Measurements from ENCODE around the gene APAF1. TPM values are rescaled to one million over a fixed set of nuclear protein-coding genes. Genes with fewer than 3 reads are reported as not detected.
"Not testable (repeated sequence)": the region's sequence is repeated elsewhere in the genome, so short reads cannot be mapped to it uniquely, and the experiment has no call there.

Gene APAF1, protein sequence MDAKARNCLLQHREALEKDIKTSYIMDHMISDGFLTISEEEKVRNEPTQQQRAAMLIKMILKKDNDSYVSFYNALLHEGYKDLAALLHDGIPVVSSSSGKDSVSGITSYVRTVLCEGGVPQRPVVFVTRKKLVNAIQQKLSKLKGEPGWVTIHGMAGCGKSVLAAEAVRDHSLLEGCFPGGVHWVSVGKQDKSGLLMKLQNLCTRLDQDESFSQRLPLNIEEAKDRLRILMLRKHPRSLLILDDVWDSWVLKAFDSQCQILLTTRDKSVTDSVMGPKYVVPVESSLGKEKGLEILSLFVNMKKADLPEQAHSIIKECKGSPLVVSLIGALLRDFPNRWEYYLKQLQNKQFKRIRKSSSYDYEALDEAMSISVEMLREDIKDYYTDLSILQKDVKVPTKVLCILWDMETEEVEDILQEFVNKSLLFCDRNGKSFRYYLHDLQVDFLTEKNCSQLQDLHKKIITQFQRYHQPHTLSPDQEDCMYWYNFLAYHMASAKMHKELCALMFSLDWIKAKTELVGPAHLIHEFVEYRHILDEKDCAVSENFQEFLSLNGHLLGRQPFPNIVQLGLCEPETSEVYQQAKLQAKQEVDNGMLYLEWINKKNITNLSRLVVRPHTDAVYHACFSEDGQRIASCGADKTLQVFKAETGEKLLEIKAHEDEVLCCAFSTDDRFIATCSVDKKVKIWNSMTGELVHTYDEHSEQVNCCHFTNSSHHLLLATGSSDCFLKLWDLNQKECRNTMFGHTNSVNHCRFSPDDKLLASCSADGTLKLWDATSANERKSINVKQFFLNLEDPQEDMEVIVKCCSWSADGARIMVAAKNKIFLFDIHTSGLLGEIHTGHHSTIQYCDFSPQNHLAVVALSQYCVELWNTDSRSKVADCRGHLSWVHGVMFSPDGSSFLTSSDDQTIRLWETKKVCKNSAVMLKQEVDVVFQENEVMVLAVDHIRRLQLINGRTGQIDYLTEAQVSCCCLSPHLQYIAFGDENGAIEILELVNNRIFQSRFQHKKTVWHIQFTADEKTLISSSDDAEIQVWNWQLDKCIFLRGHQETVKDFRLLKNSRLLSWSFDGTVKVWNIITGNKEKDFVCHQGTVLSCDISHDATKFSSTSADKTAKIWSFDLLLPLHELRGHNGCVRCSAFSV (N-terminal part only)
- total RNA-seq, result 10 to 100 TPM in 1 of 9 donors, 1 to 10 TPM in 8; 2.9 to 11.6 (median 3.8) TPM
- polyA plus RNA-seq, result 1 to 10 TPM; 2.5 to 3.7 TPM
- long read RNA-seq, donor 1, partial matches to known transcripts, result 2 of 2 reads
- long read RNA-seq, donor 1, other reads (novel, unspliced or antisense), result 0 of 2 reads
- long read RNA-seq, donor 2, partial matches to known transcripts, result 6 of 6 reads
- long read RNA-seq, donor 2, other reads (novel, unspliced or antisense), result 0 of 6 reads
- long read RNA-seq, donor 3, full-length matches to known transcripts, result 1 of 5 reads
- long read RNA-seq, donor 3, partial matches to known transcripts, result 2 of 5 reads
- long read RNA-seq, donor 3, other reads (novel, unspliced or antisense), result 2 of 5 reads

DNA sequence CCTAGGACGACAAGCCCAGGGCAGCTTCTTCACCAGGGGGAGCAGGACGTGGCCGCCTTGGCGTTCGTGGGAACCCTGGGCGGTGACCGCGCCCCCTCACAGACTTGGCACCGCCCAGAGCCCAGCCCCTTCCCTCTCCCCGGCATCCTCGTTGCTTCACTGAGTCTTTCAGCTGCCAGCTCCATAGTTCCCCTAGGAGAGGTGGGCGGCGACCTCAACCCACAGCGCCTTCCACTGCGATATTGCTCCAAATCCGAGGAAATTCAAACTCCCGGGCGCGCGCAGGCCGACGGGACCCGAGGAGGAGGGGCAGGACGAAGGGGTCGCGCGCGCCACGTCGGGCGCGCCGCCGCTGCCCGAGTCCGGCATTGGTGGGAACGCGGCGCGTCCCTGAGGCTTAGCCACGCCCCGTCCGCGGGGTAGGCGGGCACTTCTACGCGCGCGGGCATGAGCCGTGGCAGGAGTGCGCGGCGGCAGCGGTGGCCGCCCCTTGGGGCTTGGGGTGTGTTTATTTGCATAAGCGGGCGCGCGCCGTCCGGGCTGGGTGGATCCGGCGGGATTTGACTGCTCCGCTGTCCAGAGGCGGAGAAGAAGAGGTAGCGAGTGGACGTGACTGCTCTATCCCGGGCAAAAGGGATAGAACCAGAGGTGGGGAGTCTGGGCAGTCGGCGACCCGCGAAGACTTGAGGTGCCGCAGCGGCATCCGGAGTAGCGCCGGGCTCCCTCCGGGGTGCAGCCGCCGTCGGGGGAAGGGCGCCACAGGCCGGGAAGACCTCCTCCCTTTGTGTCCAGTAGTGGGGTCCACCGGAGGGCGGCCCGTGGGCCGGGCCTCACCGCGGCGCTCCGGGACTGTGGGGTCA is at the start of gene APAF1, which contains the start of gene IKBIP:
Gene APAF1, plus strand, starts transcription at position 579 of the 860 bp plus-strand sequence. CDS start 3,070 bp downstream, outside the sequence.
Gene IKBIP, minus strand, starts transcription at position 77 of the 860 bp plus-strand sequence. CDS start 87 bp downstream, outside the sequence.
- no peaks in the 10 kb centered on the region for H3K27me3 ChIP-seq
- no peaks in the 10 kb centered on the region for H3K9me3 ChIP-seq
- peaks cover 0 to 35% (median 19%) of the 10 kb centered on the region in 12 donors for H3K4me1 ChIP-seq
- DNase-seq, result peak; percentile 97 to 99 (median 98)
- peak; percentile 98 to 99 (median 99) for ATAC-seq
- TF ChIP-seq, protein P1, sequence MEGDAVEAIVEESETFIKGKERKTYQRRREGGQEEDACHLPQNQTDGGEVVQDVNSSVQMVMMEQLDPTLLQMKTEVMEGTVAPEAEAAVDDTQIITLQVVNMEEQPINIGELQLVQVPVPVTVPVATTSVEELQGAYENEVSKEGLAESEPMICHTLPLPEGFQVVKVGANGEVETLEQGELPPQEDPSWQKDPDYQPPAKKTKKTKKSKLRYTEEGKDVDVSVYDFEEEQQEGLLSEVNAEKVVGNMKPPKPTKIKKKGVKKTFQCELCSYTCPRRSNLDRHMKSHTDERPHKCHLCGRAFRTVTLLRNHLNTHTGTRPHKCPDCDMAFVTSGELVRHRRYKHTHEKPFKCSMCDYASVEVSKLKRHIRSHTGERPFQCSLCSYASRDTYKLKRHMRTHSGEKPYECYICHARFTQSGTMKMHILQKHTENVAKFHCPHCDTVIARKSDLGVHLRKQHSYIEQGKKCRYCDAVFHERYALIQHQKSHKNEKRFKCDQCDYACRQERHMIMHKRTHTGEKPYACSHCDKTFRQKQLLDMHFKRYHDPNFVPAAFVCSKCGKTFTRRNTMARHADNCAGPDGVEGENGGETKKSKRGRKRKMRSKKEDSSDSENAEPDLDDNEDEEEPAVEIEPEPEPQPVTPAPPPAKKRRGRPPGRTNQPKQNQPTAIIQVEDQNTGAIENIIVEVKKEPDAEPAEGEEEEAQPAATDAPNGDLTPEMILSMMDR (IDR thresholded peaks at IDR 0.05), result peak in 2 of 12 donors; percentile 3 to 6
- TF ChIP-seq POLR2A (IDR thresholded peaks at IDR 0.05), result peak in 1 of 2 donors; percentile 80
- H3K4me3 ChIP-seq, result peak within 1 kb of the TSS; percentile 75 to 98 (median 92)
- H3K36me3 ChIP-seq, result peaks cover 0 to 21% (median 18%) of the 10 kb centered on the region in 9 donors
- intact Hi-C loops (cut with DNase I), result loop anchor here in 9 of 10 donors (1.0 to 10.0 kb wide), 11 partner anchors 48 to 1170 kb away; partner anchors contain the start of gene SLC25A3 (in 7 of the 9)
- WGBS, 4 donors, result 0 to 1% (median 0%) methylated on average over 45 to 91 of the region's 91 CpGs
- H3K27ac ChIP-seq, result peak within 1 kb of the TSS; percentile 55 to 93 (median 89)

DNA sequence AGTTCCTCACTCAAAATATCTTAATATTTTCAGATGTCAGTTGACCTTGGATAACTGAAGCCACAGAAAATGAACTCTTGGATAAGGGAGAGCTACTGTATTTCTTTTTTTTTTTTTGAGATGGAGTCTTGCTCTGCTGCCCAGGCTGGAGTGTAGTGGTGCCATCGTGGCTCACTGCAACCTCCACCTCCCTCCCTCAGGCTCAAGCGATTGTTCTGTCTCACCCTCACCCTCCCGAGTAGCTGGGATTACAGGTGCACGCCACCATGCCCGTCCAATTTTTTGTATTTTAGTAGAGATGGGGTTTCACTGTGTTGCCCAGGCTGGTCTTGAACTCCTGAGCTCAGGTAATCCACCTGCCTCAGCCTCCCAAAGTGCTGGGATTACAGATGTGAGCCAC is 47.8 kb upstream of the APAF1 start:
- WGBS, 4 donors, result 71 to 85% (median 76%) methylated on average over 5 of the region's 5 CpGs
- H3K9me3 ChIP-seq, ATAC-seq, H3K4me3 ChIP-seq, H3K27ac ChIP-seq, H3K27me3 ChIP-seq, DNase-seq: not testable (repeated sequence)
- intact Hi-C loops (cut with DNase I), result loop anchor here in 4 of 10 donors (5.0 to 10.0 kb wide), 3 partner anchors 45 to 93 kb away; partner anchors contain the start of genes IKBIP (in 3 of the 4) and APAF1 (in 2 of the 4)
- H3K4me1 ChIP-seq, result peaks cover 0 to 36% (median 23%) of the 10 kb centered on the region in 12 donors
- peaks cover 0 to 71% (median 69%) of the 10 kb centered on the region in 9 donors for H3K36me3 ChIP-seq

DNA sequence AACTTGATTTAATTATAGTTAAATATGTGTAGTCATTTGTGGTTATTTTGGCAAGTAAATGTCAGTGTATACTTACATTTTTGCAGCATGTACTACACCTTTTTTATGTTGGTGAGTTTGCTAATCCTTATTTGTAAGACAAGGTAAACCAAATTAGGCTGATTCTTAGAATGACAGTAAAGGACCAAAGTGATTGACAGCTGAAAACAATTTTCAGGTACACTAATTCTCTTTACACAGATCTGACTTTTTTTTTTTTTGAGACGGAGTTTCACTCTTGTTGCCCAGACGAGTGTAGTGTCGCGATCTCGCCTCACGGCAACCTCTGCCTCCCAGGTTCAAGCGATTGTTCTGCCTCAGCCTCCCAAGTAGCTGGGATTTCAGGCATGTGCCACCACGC is 43.2 kb upstream of the APAF1 start:
- H3K4me3 ChIP-seq, result no peak overlapping the region
- intact Hi-C loops (cut with DNase I), result no loop called here
- no peak for TF ChIP-seq POLR2A (IDR thresholded peaks at IDR 0.05)
- TF ChIP-seq, protein P1 (IDR thresholded peaks at IDR 0.05), result no peak
- no peak overlapping the region for H3K27ac ChIP-seq
- WGBS, 4 donors, result 89 to 95% (median 92%) methylated on average over 8 of the region's 8 CpGs
- no peak for DNase-seq
- H3K27me3 ChIP-seq, result no peaks in the 10 kb centered on the region
- H3K9me3 ChIP-seq, result no peaks in the 10 kb centered on the region
- no peak for ATAC-seq
- peaks cover 0 to 16% (median 4%) of the 10 kb centered on the region in 12 donors for H3K4me1 ChIP-seq
- peaks cover 0 to 82% (median 79%) of the 10 kb centered on the region in 9 donors for H3K36me3 ChIP-seq
